ENCODE results near the gene XIRP2.

Gene XIRP2

GRCh38 chr2:167140767-167141166, 252.5 kb downstream of the XIRP2 start:
- no peak for DNase-seq

GRCh38 chr2:167142554-167142953, 254.3 kb downstream of the XIRP2 start:
- no peak for DNase-seq

GRCh38 chr2:167144179-167144898, 256.1 kb downstream of the XIRP2 start:
- DNase-seq: no peak

- DNase-seq: no peak
Observed at GRCh38 chr2:167147271-167147941, 259.1 kb downstream of the XIRP2 start.

GRCh38 chr2:167151894-167152293, 263.6 kb downstream of the XIRP2 start:
- DNase-seq: no peak

DNA sequence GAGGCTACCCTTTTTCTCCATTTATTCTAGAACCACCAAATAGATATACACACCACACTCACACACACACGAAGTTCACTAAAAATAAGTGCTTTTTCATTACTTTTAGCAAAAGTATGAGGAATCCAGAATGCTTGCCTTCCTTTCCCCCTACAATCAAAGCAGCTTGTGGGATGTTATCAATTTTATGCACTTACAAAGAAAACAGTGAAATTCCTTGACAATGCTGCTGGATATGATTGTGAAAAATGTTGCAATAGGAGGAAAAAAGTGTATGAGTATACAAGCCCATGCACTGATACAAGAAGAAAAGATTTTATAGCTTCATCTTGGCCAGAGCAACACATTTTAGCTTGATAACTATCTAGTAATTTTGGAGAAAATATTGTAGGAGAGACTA, 269.2 kb downstream of the XIRP2 start:
- DNase-seq: no peak

- no peak for DNase-seq
Observed at GRCh38 chr2:167177196-167177595, 288.9 kb downstream of the XIRP2 start.

DNA sequence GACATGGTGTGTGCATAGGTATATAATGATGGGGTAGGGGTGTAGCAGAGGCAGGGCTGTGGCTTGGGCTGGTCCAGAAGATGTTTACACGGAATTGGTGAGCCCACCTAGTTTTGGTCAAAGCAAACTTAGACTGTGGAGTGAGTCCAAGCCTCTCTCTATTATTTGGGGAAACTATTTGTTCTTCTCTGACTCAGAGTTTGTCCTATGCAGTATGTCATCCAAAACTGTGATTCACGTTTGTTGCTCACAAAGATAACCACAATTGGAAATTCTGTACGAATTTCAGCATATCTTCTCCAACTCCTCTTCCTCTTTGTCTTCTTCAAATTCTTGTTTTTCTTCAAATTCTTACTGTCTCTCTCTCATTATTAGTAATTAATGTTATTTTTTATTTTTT, 292.9 kb downstream of the XIRP2 start:
- no peak for DNase-seq

GRCh38 chr2:167181688-167182087, 293.4 kb downstream of the XIRP2 start:
- DNase-seq: no peak

- no peak for DNase-seq
Observed at GRCh38 chr2:167182403-167182802, 294.1 kb downstream of the XIRP2 start.

DNA sequence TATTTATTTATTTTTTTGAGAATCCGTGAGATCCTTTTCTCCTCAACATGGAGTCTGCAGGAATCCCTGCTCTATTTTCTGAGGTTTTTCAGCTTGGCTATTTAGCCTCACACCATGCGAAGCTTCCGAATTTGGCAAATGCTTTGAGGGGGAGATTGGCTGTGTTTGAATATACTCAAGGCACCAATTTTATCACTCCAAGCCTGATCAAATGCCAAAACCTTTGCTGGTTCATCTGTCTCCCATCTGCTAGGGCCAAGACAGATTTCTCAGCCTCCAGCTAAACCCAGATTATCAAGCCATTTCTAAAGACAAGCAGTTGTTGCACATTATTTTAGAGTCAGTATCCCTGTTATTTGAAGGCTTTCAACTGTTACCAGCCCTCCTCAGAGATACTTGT, 295.7 kb downstream of the XIRP2 start:
- no peak for DNase-seq

DNA sequence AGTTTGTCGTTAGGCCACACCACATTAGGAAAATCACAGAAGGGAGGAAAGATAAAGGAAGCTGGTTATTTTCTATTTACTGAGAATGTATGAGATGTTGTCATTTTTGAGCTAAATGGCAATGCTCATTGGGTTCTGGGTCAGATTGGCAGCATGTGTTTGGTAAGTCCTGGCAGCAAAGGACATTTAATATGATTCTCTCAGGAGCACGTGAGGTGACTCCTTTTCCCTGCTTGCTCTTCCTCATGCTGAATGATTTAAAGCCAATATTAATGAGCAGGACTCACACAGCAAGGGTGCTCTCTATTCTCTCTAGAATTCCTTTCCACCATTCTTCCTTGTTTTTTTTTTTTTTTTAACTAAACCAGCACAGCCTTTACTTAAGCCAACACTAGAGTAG, 298.2 kb downstream of the XIRP2 start:
- no peak for DNase-seq

DNA sequence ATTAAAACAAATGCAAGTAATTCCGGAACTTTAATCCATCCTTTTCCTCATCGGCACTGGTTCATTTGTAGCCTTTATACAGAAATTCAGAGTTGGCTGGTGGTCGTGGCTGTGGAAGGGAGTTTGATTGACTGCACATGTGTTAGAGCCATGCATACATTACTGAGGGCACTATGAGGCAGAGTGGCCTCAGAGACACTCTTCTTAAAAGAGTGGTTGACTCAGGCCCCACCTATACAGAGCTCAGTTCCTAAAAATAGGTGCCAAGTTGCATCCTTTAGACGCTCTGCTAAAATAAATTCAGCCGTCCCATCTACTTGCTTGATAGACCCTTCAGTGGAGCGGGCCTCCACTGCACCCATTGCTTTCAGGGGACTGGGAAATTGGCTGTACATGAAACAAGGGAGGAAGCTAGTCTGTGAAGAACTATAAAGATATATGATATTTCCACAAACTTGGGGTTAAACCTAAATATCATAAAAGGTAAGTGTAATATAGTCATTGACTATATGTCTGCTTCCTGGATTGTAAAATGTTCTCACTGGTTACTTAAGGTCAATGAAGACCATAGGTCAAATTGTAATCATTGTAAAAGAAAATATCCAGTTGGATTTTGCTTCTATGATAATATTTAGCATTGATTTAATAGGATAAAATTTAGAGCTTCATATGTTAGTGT, 298.9 kb downstream of the XIRP2 start:
- DNase-seq: no peak

GRCh38 chr2:167187978-167188967, 300.0 kb downstream of the XIRP2 start:
- no peak for DNase-seq

DNA sequence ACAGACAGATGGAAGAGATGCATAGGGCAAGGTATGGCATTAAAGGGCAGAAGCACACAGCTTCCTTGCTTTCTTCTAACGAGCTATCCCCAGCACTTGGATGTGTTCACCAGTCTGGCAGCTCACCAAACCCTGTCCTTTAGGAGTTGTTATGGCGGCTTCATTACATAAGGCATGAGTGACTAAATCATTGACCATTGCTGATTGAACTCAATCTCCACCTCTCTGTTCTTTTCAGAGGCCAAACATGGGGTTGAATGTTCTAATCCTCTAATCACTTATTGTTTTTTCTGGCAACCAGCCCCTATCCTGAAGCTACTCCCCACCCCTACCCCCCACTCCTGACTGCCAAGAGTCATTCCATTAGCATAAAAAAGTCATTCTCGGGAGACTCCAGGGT, 301.8 kb downstream of the XIRP2 start:
- DNase-seq: no peak

DNA sequence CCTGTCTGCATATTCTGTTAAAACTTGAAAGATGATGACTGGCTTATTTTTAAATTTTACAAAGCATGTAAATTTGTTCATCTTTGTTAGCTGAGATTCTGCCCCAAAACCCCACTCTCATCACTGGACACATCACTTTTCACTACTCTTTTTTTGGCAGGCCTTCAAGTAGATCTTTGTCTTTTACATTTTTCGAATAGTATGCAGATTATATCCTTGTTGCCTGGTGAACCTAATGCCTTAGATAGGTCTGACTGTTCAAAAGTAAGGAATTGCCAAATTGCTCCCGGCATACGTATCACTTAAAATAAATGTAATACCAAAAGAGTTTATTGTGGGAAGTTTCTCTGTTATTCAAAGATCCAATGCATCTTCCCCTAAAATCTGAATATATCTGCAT, 303.3 kb downstream of the XIRP2 start:
- no peak for DNase-seq

GRCh38 chr2:167192833-167193232, 304.6 kb downstream of the XIRP2 start:
- no peak for DNase-seq

- peak; percentile 51 for DNase-seq
Observed at GRCh38 chr2:167196461-167197252, 308.4 kb downstream of the XIRP2 start.

GRCh38 chr2:167198009-167198408, 309.7 kb downstream of the XIRP2 start:
- DNase-seq: no peak

- no peak for DNase-seq
Observed at GRCh38 chr2:167198576-167198975, 310.3 kb downstream of the XIRP2 start.

GRCh38 chr2:167200019-167200418, 311.7 kb downstream of the XIRP2 start:
- DNase-seq: no peak

DNA sequence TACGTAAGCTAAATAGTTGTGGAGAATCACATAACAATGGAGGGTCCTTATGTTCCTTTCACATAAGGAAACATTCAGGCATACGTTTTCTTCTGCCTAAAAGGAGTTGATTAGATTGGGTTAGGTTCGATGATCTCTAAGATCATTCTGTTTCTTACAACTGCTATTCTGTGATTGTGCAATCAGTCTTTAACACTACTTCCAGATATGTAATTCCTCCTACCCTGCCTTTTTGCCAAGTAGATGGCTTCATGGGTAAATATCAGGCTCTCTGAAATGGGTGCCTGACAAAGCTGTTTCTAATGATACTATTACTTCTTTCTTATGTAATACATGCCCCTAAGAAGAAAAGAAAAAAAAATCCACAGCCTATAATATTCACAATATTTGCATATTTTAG, 321.5 kb downstream of the XIRP2 start:
- DNase-seq: no peak
